Activated naive CD4-positive, alpha-beta T cell treated with anti-CD3 and anti-CD28 coated beads, Interleukin-2, amount 50 U/mL, for 72 hours (primary cell): ENCODE measurements around the gene PACC1. TPM values are rescaled to one million over a fixed set of nuclear protein-coding genes. Genes with fewer than 3 reads are reported as not detected.
A peak's percentile ranks its signal among the peaks of the same experiment; 100 is the strongest.

Experiments
- ATAC-seq, 2 donors: fragments of 150-1000 bp; cut with Tn5 transposase; 2 replicates each; pipeline ENCODE4 v1.10.0; 2021; ENCODE audit warnings: mild to moderate bottlenecking in 2 of 2, moderate library complexity in 2 of 2
- DNase-seq, 2 donors: peaks; one replicate each; pipeline ENCODE4 v3.0.0; 2021 to 2022; ENCODE audit warnings: low spot score in 2 of 2
- H3K27ac Mint-ChIP-seq, 2 donors: one replicate each; pipeline ENCODE4 v1.8.0; 2022; ENCODE audit warnings: mild to moderate bottlenecking in 2 of 2, mixed read lengths in 2 of 2
- H3K36me3 Mint-ChIP-seq, 2 donors: one replicate each; pipeline ENCODE4 v1.8.0; 2022; ENCODE audit warnings: mixed read lengths in 2 of 2
- H3K9me3 Mint-ChIP-seq, 2 donors: one replicate each; pipeline ENCODE4 v1.8.0; 2022; ENCODE audit warnings: mixed read lengths in 2 of 2
- total RNA-seq, 2 donors: library from RNA; stranded (reverse); gene quantifications; one replicate each; pipeline ENCODE4 v1.2.3, GENCODE V29; 2022

PACC1 gene
- total RNA-seq, 2 donors from 2014 or later = 10.1 to 16.9 TPM

DNA sequence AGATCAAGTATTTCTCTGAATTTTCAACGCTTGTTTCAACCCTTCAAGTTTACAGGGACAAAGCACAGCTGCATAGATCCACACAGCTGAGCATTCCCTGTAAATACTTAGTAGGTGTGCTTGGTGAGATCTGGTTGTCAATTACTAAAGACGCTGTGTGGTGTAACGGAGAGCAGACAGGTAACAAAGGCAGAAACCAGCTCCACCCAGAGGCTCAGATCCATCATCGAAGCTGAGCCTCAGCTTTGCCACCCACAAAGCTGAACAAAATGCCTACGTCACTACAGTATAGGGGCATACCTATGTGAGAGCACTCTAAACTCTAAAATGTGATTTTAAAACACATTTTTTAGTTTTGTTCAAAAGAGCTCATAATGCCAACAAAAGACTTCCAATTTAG lies 38.7 kb downstream of the PACC1 start:
- ATAC-seq (no peak), DNase-seq (no peak)
- Mint-ChIP-seq H3K36me3 (peaks cover 21 to 40% of the 10 kb centered on the region in 2 donors), H3K9me3 (no peaks in the 10 kb centered on the region), H3K27ac (peak overlapping the region; percentile 9 to 15)

GRCh38 chr1:212368073-212368484 lies 46.6 kb downstream of the PACC1 start:
- peaks cover 17 to 21% of the 10 kb centered on the region in 2 donors for H3K36me3 Mint-ChIP-seq
- peak; percentile 91 to 94 for ATAC-seq
- H3K27ac Mint-ChIP-seq = no peak overlapping the region
- no peaks in the 10 kb centered on the region for H3K9me3 Mint-ChIP-seq
- peak in 1 of 2 donors; percentile 56 for DNase-seq

GRCh38 chr1:212367474-212368072 lies 47.1 kb downstream of the PACC1 start:
- DNase-seq = no peak
- no peaks in the 10 kb centered on the region for H3K9me3 Mint-ChIP-seq
- H3K36me3 Mint-ChIP-seq = peaks cover 15 to 19% of the 10 kb centered on the region in 2 donors
- H3K27ac Mint-ChIP-seq = no peak overlapping the region
- ATAC-seq = peak; percentile 7 to 63

DNA sequence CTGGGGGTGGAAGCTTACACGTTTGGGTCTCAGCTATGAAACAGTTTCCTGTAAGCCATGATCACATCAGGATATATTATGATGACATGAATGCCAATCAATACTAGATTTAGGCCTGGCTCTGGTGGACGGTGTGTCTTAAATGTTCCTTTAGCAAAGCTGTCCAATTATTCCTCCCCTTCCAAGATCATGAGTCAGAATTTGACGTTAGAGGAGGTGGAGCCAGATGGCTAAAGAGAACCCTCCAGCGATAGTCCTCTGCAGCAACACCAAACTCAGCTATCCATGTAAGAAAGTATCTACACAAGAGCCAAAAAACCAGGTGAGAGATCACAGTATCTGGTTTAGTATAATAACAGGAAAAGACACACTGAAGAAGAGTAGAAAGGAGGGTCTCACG lies 47.8 kb downstream of the PACC1 start:
- H3K36me3 Mint-ChIP-seq = peaks cover 11 to 13% of the 10 kb centered on the region in 2 donors
- no peaks in the 10 kb centered on the region for H3K9me3 Mint-ChIP-seq
- ATAC-seq (no peak), DNase-seq (no peak)
- H3K27ac Mint-ChIP-seq = peak overlapping the region in 1 of 2 donors; percentile 30

GRCh38 chr1:212364985-212365384 lies 49.7 kb downstream of the PACC1 start:
- no peak for DNase-seq
- ATAC-seq = no peak
- Mint-ChIP-seq H3K27ac (peak overlapping the region in 1 of 2 donors; percentile 15), H3K36me3 (peaks cover 5 to 16% of the 10 kb centered on the region in 2 donors), H3K9me3 (no peaks in the 10 kb centered on the region)

- Mint-ChIP-seq H3K36me3 (peaks cover 0 to 5% of the 10 kb centered on the region in 2 donors), H3K9me3 (no peaks in the 10 kb centered on the region), H3K27ac (peak overlapping the region; percentile 3 to 34)
- DNase-seq = peak in 1 of 2 donors; percentile 13
- peak; percentile 83 to 93 for ATAC-seq
Observed at GRCh38 chr1:212359794-212360479, 54.7 kb downstream of the PACC1 start.

DNA sequence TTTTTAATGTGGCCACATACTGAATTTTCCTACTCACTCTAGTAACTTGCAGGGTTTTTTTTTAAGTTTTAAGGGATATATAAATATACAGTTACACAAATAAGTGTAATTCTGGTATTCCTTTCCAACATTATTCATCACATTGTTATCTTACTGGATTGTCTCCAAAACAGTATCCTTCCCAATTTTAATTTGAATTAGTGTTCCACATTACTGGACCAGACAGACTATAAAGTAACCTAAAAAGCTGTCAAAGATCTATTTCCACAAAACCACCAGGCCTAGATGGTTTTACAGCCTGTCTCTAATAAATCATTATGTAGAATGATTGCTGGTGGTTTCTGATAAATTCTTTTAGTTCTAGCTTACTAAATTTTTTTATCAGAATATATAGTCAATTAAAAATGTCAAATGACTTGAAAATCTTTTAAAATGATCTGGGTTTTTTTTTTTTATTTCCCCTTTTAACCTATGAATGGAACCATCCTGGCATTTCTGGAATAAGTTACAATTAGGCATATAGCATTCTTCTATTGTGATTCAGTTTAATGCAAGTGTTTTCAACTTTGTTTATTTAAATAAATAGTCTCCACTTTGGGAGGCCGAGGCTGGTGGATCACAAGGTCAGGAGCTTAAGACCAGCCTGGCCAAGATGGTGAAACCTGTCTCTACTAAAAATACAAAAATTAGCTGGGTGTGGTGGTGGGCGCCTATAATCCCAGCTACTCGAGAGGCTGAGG lies 59.3 kb downstream of the PACC1 start:
- no peak for DNase-seq
- peaks cover 0 to 4% of the 10 kb centered on the region in 2 donors for H3K36me3 Mint-ChIP-seq
- no peak overlapping the region for H3K27ac Mint-ChIP-seq
- H3K9me3 Mint-ChIP-seq = no peaks in the 10 kb centered on the region
- ATAC-seq = no peak

GRCh38 chr1:212354464-212354863 lies 60.2 kb downstream of the PACC1 start:
- Mint-ChIP-seq H3K36me3 (no peaks in the 10 kb centered on the region), H3K9me3 (no peaks in the 10 kb centered on the region), H3K27ac (peak overlapping the region in 1 of 2 donors; percentile 32)
- DNase-seq (no peak), ATAC-seq (no peak)

- peak; percentile 34 to 53 for ATAC-seq
- Mint-ChIP-seq H3K27ac (peak overlapping the region in 1 of 2 donors; percentile 12), H3K9me3 (no peaks in the 10 kb centered on the region), H3K36me3 (no peaks in the 10 kb centered on the region)
- DNase-seq = no peak
Observed at GRCh38 chr1:212353181-212353580, 61.5 kb downstream of the PACC1 start.

DNA sequence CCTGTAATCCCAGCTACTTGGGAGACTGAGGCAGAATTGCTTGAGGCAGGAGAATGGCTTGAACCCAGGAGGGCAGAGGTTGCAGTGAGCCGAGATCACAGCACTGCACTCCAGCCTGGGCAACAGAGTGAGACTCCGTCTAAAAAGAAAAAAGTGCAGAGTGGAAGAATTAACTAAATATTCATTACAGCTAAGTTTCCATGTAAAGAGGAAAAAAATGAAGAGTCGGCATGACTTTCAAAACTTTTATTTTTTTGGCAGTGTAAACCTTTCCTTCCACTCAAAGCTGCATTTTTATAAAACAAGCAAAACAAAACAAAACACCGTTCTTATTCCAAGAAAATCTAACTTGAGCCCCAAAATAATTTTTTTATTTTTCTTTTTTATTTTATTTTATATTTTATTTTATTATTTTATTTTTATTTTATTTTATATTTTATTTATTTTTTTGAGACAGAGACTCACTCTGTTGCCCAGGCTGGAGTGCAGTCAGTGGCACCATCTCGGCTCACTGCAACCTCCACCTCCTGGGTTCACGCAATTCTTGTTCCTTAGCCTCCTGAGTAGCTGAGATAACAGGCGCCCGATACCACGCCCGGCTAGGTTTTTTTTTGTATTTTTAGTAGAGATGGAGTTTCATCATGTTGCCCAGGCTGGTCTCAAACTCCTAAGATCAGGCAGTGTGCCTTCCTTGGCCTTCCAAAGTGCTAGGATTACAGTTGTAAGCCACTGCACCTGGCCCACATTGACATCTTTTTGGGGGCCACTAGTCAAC lies 62.9 kb downstream of the PACC1 start:
- DNase-seq = no peak
- Mint-ChIP-seq H3K36me3 (no peaks in the 10 kb centered on the region), H3K27ac (peak overlapping the region in 1 of 2 donors; percentile 12), H3K9me3 (no peaks in the 10 kb centered on the region)
- no peak for ATAC-seq

- Mint-ChIP-seq H3K27ac (no peak overlapping the region), H3K36me3 (peaks cover 0 to 4% of the 10 kb centered on the region in 2 donors), H3K9me3 (no peaks in the 10 kb centered on the region)
- no peak for DNase-seq
- no peak for ATAC-seq
Observed at GRCh38 chr1:212346601-212347000, 68.1 kb downstream of the PACC1 start.

GRCh38 chr1:212344905-212345304 lies 69.8 kb downstream of the PACC1 start:
- ATAC-seq (no peak), DNase-seq (no peak)
- Mint-ChIP-seq H3K36me3 (peaks cover 0 to 4% of the 10 kb centered on the region in 2 donors), H3K9me3 (no peaks in the 10 kb centered on the region), H3K27ac (no peak overlapping the region)

DNA sequence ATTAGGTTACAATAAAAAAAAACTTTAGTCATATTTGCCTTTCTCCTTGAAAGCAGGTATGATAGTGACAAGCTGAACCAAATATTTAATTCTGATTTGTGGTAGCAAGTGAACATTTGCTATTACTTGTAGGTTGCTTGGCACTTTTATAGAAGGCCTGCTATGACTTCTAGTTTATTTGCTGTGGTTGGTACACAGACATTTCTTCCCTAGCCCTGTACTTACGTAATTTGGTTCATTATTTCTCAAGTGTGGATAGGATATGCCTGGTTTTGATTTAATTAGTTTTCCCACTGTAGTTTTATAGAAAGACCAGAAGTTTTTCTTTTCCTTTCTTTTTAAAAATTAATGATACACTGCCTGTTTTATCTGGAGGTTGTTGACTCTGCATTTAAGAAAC lies 73.6 kb downstream of the PACC1 start:
- H3K27ac Mint-ChIP-seq = no peak overlapping the region
- H3K36me3 Mint-ChIP-seq = peaks cover 0 to 4% of the 10 kb centered on the region in 2 donors

GRCh38 chr1:212329105-212329504 lies 85.6 kb downstream of the PACC1 start:
- H3K27ac Mint-ChIP-seq = no peak overlapping the region
- ATAC-seq = no peak

More for the DNA sequence above, 73.6 kb downstream of the PACC1 start:
- H3K9me3 Mint-ChIP-seq = no peaks in the 10 kb centered on the region
- ATAC-seq (no peak), DNase-seq (no peak)

GRCh38 chr1:212328248-212328647 lies 86.4 kb downstream of the PACC1 start:
- no peak for DNase-seq
- no peak for ATAC-seq
- peaks cover 0 to 14% of the 10 kb centered on the region in 2 donors for H3K36me3 Mint-ChIP-seq
- no peak overlapping the region for H3K27ac Mint-ChIP-seq
- no peaks in the 10 kb centered on the region for H3K9me3 Mint-ChIP-seq

More at GRCh38 chr1:212329105-212329504, 85.6 kb downstream of the PACC1 start:
- no peaks in the 10 kb centered on the region for H3K9me3 Mint-ChIP-seq
- peaks cover 0 to 17% of the 10 kb centered on the region in 2 donors for H3K36me3 Mint-ChIP-seq
- DNase-seq = no peak

GRCh38 chr1:212326541-212326940 lies 88.1 kb downstream of the PACC1 start:
- Mint-ChIP-seq H3K9me3 (no peaks in the 10 kb centered on the region), H3K27ac (no peak overlapping the region), H3K36me3 (peaks cover 0 to 14% of the 10 kb centered on the region in 2 donors)
- ATAC-seq = no peak
- DNase-seq = no peak
